ENCODE data around the gene GLRX3.

DNA sequence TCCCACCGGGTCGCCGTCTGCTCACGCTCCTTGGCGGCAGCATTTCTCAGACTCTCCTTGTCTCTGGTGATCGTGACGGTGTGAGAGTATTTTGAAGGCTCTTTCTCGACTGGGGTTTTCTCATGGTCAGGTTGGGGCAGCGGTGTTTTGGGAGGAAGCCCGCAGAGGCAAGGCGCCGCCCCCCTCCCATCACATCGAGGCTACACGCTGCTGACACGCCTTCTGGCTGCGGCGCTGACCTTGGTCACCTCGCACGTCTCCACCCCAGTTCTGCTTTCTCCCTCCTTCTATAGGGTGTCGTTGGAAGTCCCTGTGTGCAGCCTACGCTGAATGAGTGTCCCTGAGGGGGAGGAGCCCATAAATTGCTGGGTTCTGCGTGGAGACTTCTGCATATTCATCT, 55.2 kb downstream of the GLRX3 start:
- TF ChIP-seq, protein P1, sequence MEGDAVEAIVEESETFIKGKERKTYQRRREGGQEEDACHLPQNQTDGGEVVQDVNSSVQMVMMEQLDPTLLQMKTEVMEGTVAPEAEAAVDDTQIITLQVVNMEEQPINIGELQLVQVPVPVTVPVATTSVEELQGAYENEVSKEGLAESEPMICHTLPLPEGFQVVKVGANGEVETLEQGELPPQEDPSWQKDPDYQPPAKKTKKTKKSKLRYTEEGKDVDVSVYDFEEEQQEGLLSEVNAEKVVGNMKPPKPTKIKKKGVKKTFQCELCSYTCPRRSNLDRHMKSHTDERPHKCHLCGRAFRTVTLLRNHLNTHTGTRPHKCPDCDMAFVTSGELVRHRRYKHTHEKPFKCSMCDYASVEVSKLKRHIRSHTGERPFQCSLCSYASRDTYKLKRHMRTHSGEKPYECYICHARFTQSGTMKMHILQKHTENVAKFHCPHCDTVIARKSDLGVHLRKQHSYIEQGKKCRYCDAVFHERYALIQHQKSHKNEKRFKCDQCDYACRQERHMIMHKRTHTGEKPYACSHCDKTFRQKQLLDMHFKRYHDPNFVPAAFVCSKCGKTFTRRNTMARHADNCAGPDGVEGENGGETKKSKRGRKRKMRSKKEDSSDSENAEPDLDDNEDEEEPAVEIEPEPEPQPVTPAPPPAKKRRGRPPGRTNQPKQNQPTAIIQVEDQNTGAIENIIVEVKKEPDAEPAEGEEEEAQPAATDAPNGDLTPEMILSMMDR (IDR thresholded peaks at IDR 0.05; ENCODE audit: extremely low read depth in 1 of 2, insufficient read depth in 1 of 2, low read depth in 1 of 2, low read length in 2 of 2): no peak
- TF ChIP-seq POLR2AphosphoS5 (IDR thresholded peaks at IDR 0.05; ENCODE audit: insufficient read depth, low read depth, low read length): no peak

All from endothelial cell of umbilical vein (primary cell).